Small intestine (tissue), 7 donors: ENCODE measurements around the gene ATF6. TPM values are rescaled to one million over a fixed set of nuclear protein-coding genes. Genes with fewer than 3 reads are reported as not detected.

Experiments
- DNase-seq, 2 donors: peaks; one replicate each; pipeline versions ENCODE4 v3.0.0 to v3.0.0-alpha.2; 2013
- FAIRE-seq: peaks from 2 replicates; lab custom pipeline; 2012; peaks lifted over from hg19 to GRCh38; lab: Jason Lieb, UNC
- H3K27ac ChIP-seq, 3 donors: one replicate each; pipeline ENCODE4 v1.5.1; 2013; ENCODE audit warnings: low read length in 2 of 3, mild to moderate bottlenecking in 2 of 3, control low read depth in 1 of 3, inconsistent platforms in 1 of 3, low read depth in 1 of 3, moderate library complexity in 1 of 3
- H3K27me3 ChIP-seq, 3 donors: one replicate each; pipeline ENCODE4 v1.6.1; 2013; ENCODE audit warnings: low read length in 3 of 3, inconsistent platforms in 1 of 3; ENCODE audit not compliant: control insufficient read depth in 3 of 3, insufficient read depth in 3 of 3
- H3K36me3 ChIP-seq, 3 donors: one replicate each; pipeline ENCODE4 v1.6.1; 2013; ENCODE audit warnings: low read length in 3 of 3, inconsistent platforms in 1 of 3, low read depth in 1 of 3, mild to moderate bottlenecking in 1 of 3, moderate library complexity in 1 of 3; ENCODE audit not compliant: control insufficient read depth in 3 of 3, insufficient read depth in 2 of 3
- H3K4me1 ChIP-seq, 3 donors: one replicate each; pipeline ENCODE4 v1.6.1; 2013; ENCODE audit warnings: low read length in 2 of 3, inconsistent platforms in 1 of 3, low read depth in 1 of 3, mild to moderate bottlenecking in 1 of 3, moderate library complexity in 1 of 3; ENCODE audit not compliant: control insufficient read depth in 3 of 3, insufficient read depth in 2 of 3
- H3K4me3 ChIP-seq, 3 donors: one replicate each; pipeline ENCODE4 v1.5.1; 2013; ENCODE audit warnings: low read length in 3 of 3, control low read depth in 1 of 3, inconsistent platforms in 1 of 3, low read depth in 1 of 3, mild to moderate bottlenecking in 1 of 3, moderate library complexity in 1 of 3
- H3K9me3 ChIP-seq, 2 donors: one replicate each; pipeline ENCODE4 v1.6.1; 2013; ENCODE audit warnings: low read depth in 1 of 2, low read length in 1 of 2; ENCODE audit not compliant: control insufficient read depth in 2 of 2, insufficient read depth in 1 of 2
- WGBS, 3 donors: extraction: QIAGEN DNeasy Blood & Tissue Kit; methylation state at CpG; one replicate each; pipeline ENCODE4 v1.1.7; 2013; 5-methylcytosine and 5-hydroxymethylcytosine counted together
- polyA plus RNA-seq, 4 donors: library from polyadenylated mRNA; stranded (reverse) in 3 of 4; unstranded in 1 of 4; fragments of 200-250 nt in 3 of 4; fragments of 120-200 nt in 1 of 4; gene quantifications; one replicate each; pipeline versions ENCODE4 v1.2.1 to v1.2.3, GENCODE V29; 2013
- donor health status: healthy with polysubstance abuse.
- donor health status: control.
- donor health status: control.
- donor health status: Bipolar disorder and iron deficiency.
- donor health status: healthy.

ATF6 gene
- polyA plus RNA-seq, 4 donors, result 2.7 to 19.6 (median 6.1) TPM

DNA sequence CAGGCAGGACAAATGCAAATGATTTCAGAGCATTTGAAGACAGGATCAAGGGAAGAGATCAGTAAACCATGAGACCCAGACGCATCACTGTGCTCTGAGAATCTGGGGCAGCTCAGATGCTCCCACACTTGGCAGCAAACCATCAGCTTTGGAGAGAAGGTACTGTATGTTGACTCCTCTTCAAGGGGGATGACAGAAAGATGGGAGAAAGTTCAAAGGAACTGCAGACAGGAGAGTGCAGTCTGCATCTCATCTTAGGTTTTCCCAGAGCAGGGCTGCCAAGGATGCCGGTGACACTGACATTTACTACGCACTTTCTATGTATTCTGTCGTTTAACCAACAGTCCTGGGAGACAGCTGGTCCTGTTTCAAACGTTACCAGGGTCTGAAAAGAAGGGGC lies 221.8 kb downstream of the ATF6 start:
- Histone ChIP-seq H3K4me3 (no peak overlapping the region), H3K36me3 (peaks cover 0 to 6% (median 0%) of the 10 kb centered on the region in 3 donors), H3K27ac (no peak overlapping the region), H3K27me3 (peaks cover 0 to 3% (median 0%) of the 10 kb centered on the region in 3 donors), H3K9me3 (peaks cover 0 to 17% of the 10 kb centered on the region in 2 donors), H3K4me1 (no peaks in the 10 kb centered on the region)
- DNase-seq (no peak), FAIRE-seq (no peak)
- 78 to 81% (median 81%) methylated on average over 5 of the region's 5 CpGs for WGBS, 3 donors

DNA sequence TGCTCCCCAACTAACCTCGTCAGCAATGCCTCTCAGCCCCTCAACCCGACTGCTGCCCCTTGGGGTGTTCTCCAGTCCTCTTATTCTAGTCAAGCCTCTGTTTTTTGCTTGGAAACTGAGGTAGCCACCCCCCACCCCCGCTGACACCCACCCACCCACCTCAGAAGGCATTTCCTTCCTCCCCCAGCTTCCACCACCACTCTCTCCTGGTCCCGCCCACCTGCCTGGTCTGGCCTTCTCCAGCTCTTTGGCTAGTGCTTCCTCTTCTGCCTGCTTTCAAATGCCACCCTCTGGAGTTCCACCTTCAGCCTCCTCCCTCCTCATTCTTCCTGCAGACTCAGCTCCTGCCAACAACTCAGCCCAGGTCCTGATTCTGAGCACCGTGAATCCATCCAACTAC lies 222.3 kb downstream of the ATF6 start:
- Histone ChIP-seq H3K27ac (no peak overlapping the region), H3K4me3 (no peak overlapping the region), H3K36me3 (peaks cover 0 to 6% (median 0%) of the 10 kb centered on the region in 3 donors), H3K27me3 (peaks cover 0 to 3% (median 0%) of the 10 kb centered on the region in 3 donors), H3K9me3 (peaks cover 0 to 17% of the 10 kb centered on the region in 2 donors), H3K4me1 (no peaks in the 10 kb centered on the region)
- DNase-seq (no peak), FAIRE-seq (no peak)
- WGBS, 3 donors, result 57 to 76% (median 64%) methylated on average over 5 of the region's 5 CpGs

DNA sequence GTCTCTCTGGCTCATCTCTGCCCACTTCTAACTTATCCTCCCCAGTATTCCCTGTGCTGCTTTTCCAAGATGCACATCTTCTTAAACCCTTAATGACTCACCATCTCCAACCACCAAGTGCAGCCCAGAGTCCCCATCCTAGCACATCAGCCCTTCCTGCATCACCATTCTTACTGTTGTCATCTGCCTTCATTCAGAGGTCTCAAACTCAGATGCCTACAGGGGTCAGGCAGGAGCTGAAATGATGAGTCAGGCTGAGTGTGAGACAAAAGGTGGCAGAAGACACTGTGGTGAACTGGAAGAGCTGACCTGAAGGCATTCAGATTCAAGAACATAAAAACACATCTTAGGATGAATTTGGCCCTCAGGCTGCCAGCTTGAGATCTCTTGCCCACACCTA lies 223.0 kb downstream of the ATF6 start:
- DNase-seq (no peak), FAIRE-seq (no peak)
- Histone ChIP-seq H3K27me3 (peaks cover 0 to 3% (median 0%) of the 10 kb centered on the region in 3 donors), H3K9me3 (peaks cover 0 to 17% of the 10 kb centered on the region in 2 donors), H3K4me1 (no peaks in the 10 kb centered on the region), H3K36me3 (peaks cover 0 to 6% (median 0%) of the 10 kb centered on the region in 3 donors), H3K27ac (no peak overlapping the region), H3K4me3 (no peak overlapping the region)

DNA sequence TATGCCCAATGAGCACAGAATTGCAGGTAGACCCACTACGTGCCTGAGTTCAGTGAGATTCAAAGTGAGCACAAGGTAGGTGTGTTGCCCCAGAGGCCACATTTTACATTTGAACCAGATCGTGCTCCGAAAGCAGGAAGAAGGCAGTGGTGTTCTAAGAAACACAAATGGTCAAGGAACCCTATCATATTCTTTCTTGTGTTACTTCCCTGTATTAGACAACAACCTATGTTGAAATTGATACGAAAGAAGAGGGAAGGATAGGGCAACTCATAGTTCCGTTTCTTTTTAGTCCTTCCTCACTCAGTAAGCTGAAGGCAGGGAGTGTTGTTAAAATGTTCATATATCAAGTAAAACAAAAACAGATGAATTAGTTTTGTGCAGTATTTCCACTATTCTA lies 223.7 kb downstream of the ATF6 start:
- Histone ChIP-seq H3K27ac (no peak overlapping the region), H3K9me3 (peaks cover 0 to 17% of the 10 kb centered on the region in 2 donors), H3K36me3 (peaks cover 0 to 6% (median 0%) of the 10 kb centered on the region in 3 donors), H3K27me3 (peaks cover 0 to 3% (median 0%) of the 10 kb centered on the region in 3 donors), H3K4me1 (no peaks in the 10 kb centered on the region), H3K4me3 (no peak overlapping the region)
- FAIRE-seq (no peak), DNase-seq (no peak)
- WGBS, 3 donors, result 81 to 92% (median 87%) methylated on average over 5 of the region's 5 CpGs

DNA sequence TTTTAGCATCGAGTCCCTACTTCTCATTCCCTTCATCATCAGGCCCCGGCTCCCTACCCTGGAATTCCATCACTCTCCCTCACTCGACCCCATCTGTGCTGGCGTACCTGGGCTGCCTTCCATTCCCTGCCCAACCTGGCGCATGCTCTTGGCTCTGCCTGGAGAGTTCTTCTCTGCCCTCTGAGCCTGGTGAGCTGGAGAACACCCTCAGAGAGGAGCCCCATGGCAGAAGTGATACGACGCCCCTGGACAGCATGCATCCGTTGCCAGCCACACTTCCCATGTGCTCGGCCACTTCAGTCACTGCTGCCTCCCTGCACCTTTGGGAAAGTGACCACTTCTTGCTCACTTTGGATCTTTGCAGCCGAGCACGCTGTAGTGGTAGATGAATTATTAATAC lies 227.5 kb downstream of the ATF6 start:
- H3K9me3 ChIP-seq, result peaks cover 0 to 8% of the 10 kb centered on the region in 2 donors
- H3K4me1 ChIP-seq, result no peaks in the 10 kb centered on the region
- no peak overlapping the region for H3K4me3 ChIP-seq
- H3K27me3 ChIP-seq, result no peaks in the 10 kb centered on the region
- DNase-seq (no peak), FAIRE-seq (no peak)
- H3K27ac ChIP-seq, result no peak overlapping the region
- WGBS, 3 donors, result 81 to 89% (median 83%) methylated on average over 11 of the region's 11 CpGs
- H3K36me3 ChIP-seq, result peaks cover 0 to 10% (median 0%) of the 10 kb centered on the region in 3 donors

DNA sequence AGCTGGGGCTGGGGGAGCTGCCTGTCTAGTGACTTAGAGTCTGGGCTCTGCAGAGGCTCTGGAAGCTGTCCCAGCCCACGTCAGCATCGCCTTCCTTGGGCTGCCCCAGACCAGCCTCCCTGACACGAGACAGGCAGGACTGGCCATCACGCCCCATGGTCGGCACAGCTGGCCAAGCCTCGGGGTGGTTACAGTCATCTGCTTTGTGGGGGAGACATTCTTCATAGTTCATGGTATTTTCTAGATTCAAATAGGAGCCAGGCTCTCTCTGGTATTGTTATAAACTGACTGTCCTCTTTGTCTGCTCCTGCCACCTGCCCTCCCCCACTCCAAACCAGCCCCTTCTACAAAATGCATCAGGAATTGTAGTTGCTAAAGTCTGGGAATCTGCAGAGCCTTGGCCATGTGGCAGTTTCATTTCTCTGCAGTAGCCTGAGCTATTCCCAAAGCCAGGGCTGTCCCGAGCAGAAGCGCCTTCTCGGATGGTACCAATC lies 228.1 kb downstream of the ATF6 start:
- no peak overlapping the region for H3K27ac ChIP-seq
- H3K4me3 ChIP-seq, result no peak overlapping the region
- DNase-seq, result no peak
- no peaks in the 10 kb centered on the region for H3K27me3 ChIP-seq
- H3K4me1 ChIP-seq, result no peaks in the 10 kb centered on the region
- WGBS, 3 donors, result 73 to 86% (median 78%) methylated on average over 9 of the region's 9 CpGs
- H3K36me3 ChIP-seq, result peaks cover 0 to 10% (median 0%) of the 10 kb centered on the region in 3 donors
- FAIRE-seq, result no peak
- H3K9me3 ChIP-seq, result peaks cover 0 to 8% of the 10 kb centered on the region in 2 donors

DNA sequence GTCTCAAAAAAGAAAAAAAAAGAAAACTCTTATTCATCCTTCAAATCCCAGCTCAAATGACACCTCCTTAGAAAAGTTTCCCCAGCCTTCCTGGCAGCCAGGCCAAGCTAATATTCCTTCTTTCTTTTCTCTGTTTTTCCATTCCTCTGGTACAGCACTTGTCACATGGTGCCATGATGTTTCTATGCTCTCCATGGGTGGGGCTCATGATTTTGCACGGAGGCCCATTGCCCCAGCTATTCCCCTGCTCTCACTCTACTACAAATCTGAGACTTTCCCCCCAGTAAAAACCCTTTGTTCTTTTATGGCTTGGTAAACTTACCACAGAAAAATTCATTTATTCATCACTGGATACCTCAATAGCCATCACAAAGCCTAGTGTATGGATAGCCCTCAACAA lies 231.0 kb downstream of the ATF6 start:
- H3K4me3 ChIP-seq, result no peak overlapping the region
- peaks cover 0 to 4% of the 10 kb centered on the region in 2 donors for H3K9me3 ChIP-seq
- no peaks in the 10 kb centered on the region for H3K4me1 ChIP-seq
- 47 to 77% (median 69%) methylated on average over 1 of the region's 1 CpG for WGBS, 3 donors
- H3K27me3 ChIP-seq, result no peaks in the 10 kb centered on the region
- peaks cover 0 to 12% (median 0%) of the 10 kb centered on the region in 3 donors for H3K36me3 ChIP-seq
- FAIRE-seq (no peak), DNase-seq (no peak)
- H3K27ac ChIP-seq, result no peak overlapping the region

DNA sequence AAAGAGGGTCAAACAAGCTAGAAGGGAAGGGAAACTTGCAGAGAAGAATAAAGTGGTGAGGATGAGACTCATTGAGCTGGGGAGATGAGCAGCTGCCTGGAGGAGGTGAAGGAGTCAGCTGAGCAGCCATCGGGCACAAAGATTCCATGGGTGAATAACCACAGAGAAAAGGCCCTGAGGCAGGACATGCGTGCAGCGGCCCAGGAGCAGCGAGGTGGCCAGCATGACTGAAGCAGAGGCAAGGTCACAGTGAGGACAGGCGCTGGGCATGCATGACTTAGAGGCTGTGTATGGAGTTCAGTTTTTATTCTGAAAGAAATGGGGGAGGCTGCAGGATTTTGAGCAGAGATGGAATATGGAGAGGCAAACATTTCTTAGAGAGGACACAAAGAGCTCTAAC lies 232.7 kb downstream of the ATF6 start:
- Histone ChIP-seq H3K27ac (no peak overlapping the region), H3K9me3 (no peaks in the 10 kb centered on the region), H3K27me3 (peaks cover 0 to 2% (median 0%) of the 10 kb centered on the region in 3 donors), H3K4me1 (no peaks in the 10 kb centered on the region), H3K36me3 (peaks cover 0 to 11% (median 0%) of the 10 kb centered on the region in 3 donors), H3K4me3 (no peak overlapping the region)
- no peak for DNase-seq
- 85 to 93% (median 89%) methylated on average over 5 of the region's 5 CpGs for WGBS, 3 donors
- no peak for FAIRE-seq
